G401 (cell line): ENCODE results near the gene ZNF883. TPM values are rescaled to one million over a fixed set of nuclear protein-coding genes. Genes with fewer than 3 reads are reported as not detected.

Source experiments
- DNase-seq: peaks from one replicate; pipeline ENCODE4 v3.0.0-alpha.2; 2015; ENCODE audit warnings: low spot score
- in situ Hi-C: cut with HindIII; loops from 2 replicates; pipeline ENCODE4 v1.10.0; 2016; ENCODE audit warnings: low sequenced_read_pairs, mixed read lengths
- total RNA-seq: library from RNA; depleted of rRNA; stranded (reverse); fragments of >200 nt; shearing (Covaris generic); gene quantifications from 2 replicates; pipeline ENCODE4 v1.2.3, GENCODE V29; 2014; rRNA removed

The ZNF883 gene
- total RNA-seq, 1 experiment from 2014 or later = not detected

DNA sequence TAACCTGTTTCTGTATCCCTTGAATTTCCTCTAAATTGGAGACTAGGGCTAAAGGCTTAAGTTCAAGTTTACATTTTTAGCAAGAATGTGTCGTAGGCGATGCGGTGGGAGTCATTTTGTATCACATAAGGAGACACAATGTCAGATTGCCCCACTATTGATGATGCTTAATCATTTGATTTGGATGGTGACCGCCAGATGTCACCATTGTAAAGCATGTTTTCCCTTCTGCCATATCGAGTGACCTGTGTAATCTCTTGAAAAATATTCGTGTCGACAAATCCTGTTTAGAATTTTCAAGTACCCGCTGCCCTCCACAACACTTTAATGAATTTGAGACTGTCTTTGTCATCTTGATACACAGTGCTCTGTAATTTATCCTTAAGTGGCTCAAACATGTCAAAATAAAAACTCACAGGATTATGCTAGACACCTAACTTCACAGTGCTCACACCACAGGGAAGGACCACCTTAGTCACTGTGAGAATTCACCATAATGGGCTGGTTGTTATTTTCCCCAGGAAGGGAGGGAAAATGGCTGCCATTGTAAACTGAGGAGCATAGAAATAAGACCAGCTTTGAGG, 86.8 kb downstream of the ZNF883 start:
- in situ Hi-C loops = no loop called here
- DNase-seq = peak; percentile 13

DNA sequence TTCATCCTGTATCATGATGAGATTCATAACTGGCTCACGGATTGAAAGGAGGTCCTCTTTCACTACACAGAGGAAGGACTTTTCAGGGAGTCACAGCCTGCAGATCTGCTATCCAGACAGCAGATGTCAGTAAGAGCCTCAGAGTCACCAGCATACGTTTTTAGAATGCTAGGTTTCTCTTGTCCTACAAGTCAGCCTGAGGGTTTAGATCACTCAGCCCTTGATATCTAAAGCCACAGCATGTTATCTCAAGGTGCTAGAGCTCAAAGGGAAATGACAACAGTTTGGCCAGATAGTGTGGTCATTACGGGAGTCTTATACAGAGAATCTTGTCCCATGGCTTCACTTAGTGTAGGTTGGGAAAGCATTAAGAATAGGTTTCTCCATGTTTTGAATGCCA, 90.4 kb downstream of the ZNF883 start:
- peak; percentile 23 for DNase-seq
- in situ Hi-C loops = no loop called here

DNA sequence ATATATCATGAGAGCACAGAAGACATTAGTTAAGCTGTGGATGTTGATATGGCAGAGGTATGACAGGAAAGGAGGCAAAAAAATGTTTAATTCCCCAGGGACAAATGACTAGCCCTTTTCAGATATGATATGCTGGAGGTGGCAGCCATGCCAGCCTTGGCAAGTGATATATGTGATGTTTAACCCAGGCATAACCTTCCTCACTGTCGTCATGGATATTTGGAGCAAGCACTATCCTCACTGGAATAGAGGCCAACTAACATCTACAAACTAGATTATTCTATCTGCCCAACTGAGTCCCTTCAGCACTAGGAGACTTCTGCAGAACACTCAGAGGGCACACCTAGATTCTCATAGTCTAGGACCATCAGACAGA, 94.0 kb downstream of the ZNF883 start:
- in situ Hi-C loops = no loop called here
- no peak for DNase-seq

DNA sequence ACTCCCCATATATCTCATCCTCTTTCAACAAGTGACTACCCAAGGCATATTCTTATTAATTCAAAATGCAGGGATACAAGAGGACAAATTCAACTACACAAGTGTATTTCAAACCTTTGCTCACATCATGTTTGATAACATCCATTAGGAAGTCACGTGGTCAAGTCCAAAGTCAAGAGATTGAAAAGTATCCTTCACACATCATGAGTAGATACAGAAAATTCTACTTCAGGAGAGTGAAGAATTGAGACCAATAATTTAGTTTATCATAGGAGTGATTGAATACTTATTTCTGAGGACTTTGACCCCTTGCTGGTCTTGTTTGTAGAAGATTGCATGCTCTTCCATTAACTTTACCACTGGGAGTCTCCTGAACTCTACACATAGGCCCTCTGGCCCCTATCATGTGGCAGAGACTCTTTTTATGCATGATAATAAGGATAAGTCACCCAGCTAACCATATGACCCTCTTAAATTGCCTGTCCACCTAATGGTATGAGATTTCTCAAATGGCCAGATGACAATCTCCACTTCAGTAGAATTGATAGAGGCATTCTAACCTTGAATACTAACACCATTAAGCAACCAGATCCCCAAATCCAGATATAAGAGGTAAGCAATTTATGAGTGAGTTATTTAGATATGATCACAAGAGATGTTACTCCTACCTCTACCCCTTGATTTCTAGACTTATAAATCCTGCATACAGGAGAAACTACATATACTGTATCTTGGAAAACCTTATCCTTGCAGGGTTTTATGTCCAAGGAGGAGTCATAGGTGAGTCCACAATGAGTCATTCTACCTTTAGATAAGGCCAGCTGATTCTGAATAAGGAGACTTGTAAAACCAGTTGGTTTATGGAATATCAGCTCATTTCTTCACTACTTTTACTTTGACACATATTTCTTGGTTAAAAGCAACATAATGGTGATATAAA, 94.7 kb downstream of the ZNF883 start:
- no peak for DNase-seq

DNA sequence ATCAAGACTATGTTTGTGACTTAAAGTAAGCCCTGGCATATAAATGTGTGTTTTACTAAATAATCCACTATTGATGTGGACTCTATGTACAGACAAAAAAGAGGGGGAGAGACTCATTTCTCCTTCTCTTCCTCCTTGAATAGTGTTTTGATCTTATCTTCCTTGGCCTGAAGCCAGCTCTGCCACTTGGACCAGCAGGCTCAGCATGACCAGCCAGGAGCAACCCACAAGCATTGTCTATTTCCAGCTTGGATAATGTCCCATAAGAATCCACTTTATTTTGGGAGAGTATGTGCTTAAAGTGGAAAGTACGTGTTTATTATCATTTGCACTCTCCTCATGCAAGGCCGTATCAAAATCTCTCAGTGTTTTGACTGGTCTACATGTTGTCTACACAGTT, 97.5 kb downstream of the ZNF883 start:
- DNase-seq = peak; percentile 75
- in situ Hi-C loops = no loop called here

More for the DNA sequence above, 94.7 kb downstream of the ZNF883 start:
- in situ Hi-C loops = no loop called here

DNA sequence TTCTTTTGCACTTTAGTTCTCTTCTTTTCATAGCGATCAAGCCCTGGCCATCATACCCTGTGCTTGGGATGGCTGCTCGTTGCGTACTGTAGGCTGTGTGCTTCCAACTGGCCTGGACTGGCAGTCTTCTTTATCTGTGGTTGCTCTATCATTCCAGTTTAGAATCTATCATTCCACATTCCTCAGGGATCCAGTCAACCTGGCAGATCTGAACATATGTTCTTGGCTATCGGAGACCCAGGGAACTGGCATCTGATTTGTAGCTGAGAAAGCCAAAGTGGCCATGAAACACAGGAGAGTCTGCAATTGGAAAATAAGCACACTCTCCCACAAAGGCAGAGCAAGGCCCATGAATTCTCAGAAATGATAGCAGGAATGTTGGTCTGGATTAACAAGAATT, 98.7 kb downstream of the ZNF883 start:
- in situ Hi-C loops = no loop called here
- DNase-seq = peak; percentile 83

DNA sequence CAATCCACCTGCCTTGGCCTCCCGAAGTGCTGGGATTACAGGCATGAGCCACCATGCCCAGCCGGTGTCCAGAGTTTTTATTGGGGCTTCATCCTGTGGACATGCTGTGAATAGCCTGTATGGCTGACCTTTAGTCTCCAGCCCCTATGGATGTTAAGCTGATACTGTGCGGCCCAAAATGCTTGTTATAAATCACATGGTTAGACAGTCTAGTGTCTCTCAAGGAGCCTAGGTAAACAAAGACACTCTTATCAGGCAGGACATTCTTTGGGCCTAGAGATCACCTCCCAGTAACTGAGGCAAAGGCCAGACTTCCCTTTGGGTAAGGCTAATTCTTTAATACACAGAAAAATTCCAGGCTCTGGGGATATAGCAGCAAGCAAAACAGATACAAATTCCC, 99.4 kb downstream of the ZNF883 start:
- in situ Hi-C loops = no loop called here
- no peak for DNase-seq

DNA sequence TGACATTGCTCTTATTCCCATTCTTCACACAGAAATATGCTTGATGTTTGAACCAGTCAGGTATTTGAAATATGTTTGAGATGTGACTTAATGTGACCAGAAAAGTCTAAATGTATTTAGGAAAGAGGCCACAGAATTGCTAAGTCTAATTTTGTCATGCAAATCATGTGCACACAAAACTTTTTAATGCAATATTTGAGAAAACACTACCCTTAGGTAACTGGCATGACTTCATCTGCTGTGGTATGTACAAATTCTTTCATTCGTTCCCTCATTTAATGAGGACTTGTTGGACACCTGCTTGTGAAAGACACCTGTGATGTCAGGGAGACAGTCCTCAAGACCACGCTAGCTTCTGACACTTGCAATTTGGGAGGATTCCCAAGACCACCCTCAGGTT, 100.3 kb downstream of the ZNF883 start:
- in situ Hi-C loops = no loop called here

More for the DNA sequence above, 100.3 kb downstream of the ZNF883 start:
- no peak for DNase-seq

Other genes with a start within 250 kb of the ZNF883 start
- gene SLC46A2, start 121.3 kb downstream of the ZNF883 start, total RNA-seq = not detected in 2 replicates
- gene ZFP37, start 44.5 kb upstream of the ZNF883 start, total RNA-seq = 3.4 and 5.4 TPM in 2 replicates
- 4.4 and 7.0 TPM in 2 replicates for gene SLC31A2, start 138.8 kb upstream of the ZNF883 start, total RNA-seq
- gene FKBP15, start 209.1 kb upstream of the ZNF883 start, total RNA-seq = 6.6 and 7.7 TPM in 2 replicates
- gene SLC31A1, start 209.4 kb upstream of the ZNF883 start, total RNA-seq = 18.0 and 24.5 TPM in 2 replicates